ENCODE data around the gene ARHGAP23.

- TF ChIP-seq CTCF (IDR thresholded peaks at IDR 0.05 in 2 of 3, conservative IDR thresholded peaks at IDR 0.05 in 1 of 3; ENCODE audit: control insufficient read depth in 2 of 3, extremely low read depth in 1 of 3, insufficient read depth in 1 of 3, low read depth in 3 of 3, low read length in 3 of 3) (no peak), CHD4 (IDR thresholded peaks at IDR 0.05) (no peak), POLR2A (IDR thresholded peaks at IDR 0.05; ENCODE audit: low read depth, low read length) (no peak), REST (IDR thresholded peaks at IDR 0.05; ENCODE audit: low read depth, low read length) (no peak), CEBPB (IDR thresholded peaks at IDR 0.05; ENCODE audit: borderline replicate concordance in 1 of 2, low read depth in 2 of 2, low read length in 2 of 2) (no peak), USF1 (IDR thresholded peaks at IDR 0.05; ENCODE audit: borderline replicate concordance, extremely low read length, insufficient read depth, low read depth, low read length) (no peak), FOS (IDR thresholded peaks at IDR 0.05; ENCODE audit: borderline replicate concordance, extremely low read depth, insufficient read length) (no peak), HDAC6 (IDR thresholded peaks at IDR 0.05; ENCODE audit: unreplicated experiment) (no peak), SMC3 (IDR thresholded peaks at IDR 0.05; ENCODE audit: borderline replicate concordance, low read length) (no peak)
Observed at GRCh38 chr17:38550661-38551060, 122.4 kb downstream of the ARHGAP23 start.
